ENCODE measurements around the gene SARM1. TPM values are rescaled to one million over a fixed set of nuclear protein-coding genes. Genes with fewer than 3 reads are reported as not detected.

Gene SARM1
- total and polyA plus RNA-seq, 2 of the 8 experiments (the other 6 are each of a cell fraction or from before 2014, with no cell fraction given) = 5.8 to 9.2 TPM

DNA sequence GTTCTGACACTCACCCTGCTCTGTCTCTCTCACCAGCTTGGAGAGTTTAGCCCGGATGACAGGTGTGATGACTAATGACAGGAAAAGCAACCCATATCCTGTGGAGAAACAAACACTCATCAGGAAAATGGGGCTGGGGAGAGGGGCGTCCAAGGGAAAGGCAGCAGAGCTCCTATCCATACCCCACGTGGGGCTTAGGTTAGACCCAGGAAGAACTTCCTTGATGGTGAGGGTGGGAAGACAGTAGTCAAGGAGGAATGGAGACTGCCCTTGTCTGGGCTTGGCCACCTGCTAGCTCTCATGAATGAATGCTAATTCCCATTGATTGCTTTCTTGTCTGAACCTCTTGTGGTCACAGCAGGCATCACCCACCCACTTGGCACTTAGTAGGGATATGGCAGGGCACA is 30.7 kb downstream of the SARM1 start (continued):
- TF ChIP-seq, protein P1, sequence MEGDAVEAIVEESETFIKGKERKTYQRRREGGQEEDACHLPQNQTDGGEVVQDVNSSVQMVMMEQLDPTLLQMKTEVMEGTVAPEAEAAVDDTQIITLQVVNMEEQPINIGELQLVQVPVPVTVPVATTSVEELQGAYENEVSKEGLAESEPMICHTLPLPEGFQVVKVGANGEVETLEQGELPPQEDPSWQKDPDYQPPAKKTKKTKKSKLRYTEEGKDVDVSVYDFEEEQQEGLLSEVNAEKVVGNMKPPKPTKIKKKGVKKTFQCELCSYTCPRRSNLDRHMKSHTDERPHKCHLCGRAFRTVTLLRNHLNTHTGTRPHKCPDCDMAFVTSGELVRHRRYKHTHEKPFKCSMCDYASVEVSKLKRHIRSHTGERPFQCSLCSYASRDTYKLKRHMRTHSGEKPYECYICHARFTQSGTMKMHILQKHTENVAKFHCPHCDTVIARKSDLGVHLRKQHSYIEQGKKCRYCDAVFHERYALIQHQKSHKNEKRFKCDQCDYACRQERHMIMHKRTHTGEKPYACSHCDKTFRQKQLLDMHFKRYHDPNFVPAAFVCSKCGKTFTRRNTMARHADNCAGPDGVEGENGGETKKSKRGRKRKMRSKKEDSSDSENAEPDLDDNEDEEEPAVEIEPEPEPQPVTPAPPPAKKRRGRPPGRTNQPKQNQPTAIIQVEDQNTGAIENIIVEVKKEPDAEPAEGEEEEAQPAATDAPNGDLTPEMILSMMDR (IDR thresholded peaks at IDR 0.05; ENCODE audit: control extremely low read depth in 1 of 3, insufficient read depth in 1 of 3, low read depth in 1 of 3, low read length in 3 of 3) = no peak
- TF ChIP-seq SP1 (IDR thresholded peaks at IDR 0.05; ENCODE audit: low read depth, low read length) (peak; percentile 56; the same call in 1 of the 2 replicates), GTF2F1 (IDR thresholded peaks at IDR 0.05; ENCODE audit: borderline replicate concordance, low read depth, low read length) (no peak), POLR2AphosphoS5 (IDR thresholded peaks at IDR 0.05; ENCODE audit: low read depth, low read length) (peak; percentile 50; the same call in 1 of the 2 replicates), HDAC6 (IDR thresholded peaks at IDR 0.05; ENCODE audit: low read depth, low read length) (no peak), YY1 (IDR thresholded peaks at IDR 0.05; ENCODE audit: low read depth, low read length) (peak; percentile 57; the same call in 1 of the 2 replicates), EGR1 (IDR thresholded peaks at IDR 0.05; ENCODE audit: borderline replicate concordance, low read depth, low read length) (peak; percentile 43; the same call in 1 of the 2 replicates), KDM1A (IDR thresholded peaks at IDR 0.05; ENCODE audit: borderline replicate concordance, low read length) (peak; percentile 74; the same call in 1 of the 2 replicates), TCF12 (IDR thresholded peaks at IDR 0.05; ENCODE audit: low read depth, low read length) (peak; percentile 90), POU5F1 (IDR thresholded peaks at IDR 0.05; ENCODE audit: low read depth, low read length) (no peak), CBX5 (IDR thresholded peaks at IDR 0.05; ENCODE audit: low read depth, low read length) (no peak), SRF (IDR thresholded peaks at IDR 0.05; ENCODE audit: low read depth, low read length) (no peak), CREB1 (IDR thresholded peaks at IDR 0.05) (no peak), RFX5 (IDR thresholded peaks at IDR 0.05; ENCODE audit: borderline replicate concordance, low read depth, low read length) (no peak), BCL11A (IDR thresholded peaks at IDR 0.05; ENCODE audit: low read depth in 2 of 2, low read length in 2 of 2) (peak; percentile 12 to 68), BACH1 (IDR thresholded peaks at IDR 0.05; ENCODE audit: low read length) (0 out of 2 replicates have a peak, but pooled peaks have one; percentile 4), JUND (IDR thresholded peaks at IDR 0.05; ENCODE audit: low read length) (peak; percentile 49; the same call in 1 of the 2 replicates), NANOG (IDR thresholded peaks at IDR 0.05; ENCODE audit: insufficient read depth, low read depth, low read length, poor library complexity, severe bottlenecking) (peak; percentile 100), KDM5A (IDR thresholded peaks at IDR 0.05; ENCODE audit: low read length) (no peak), HDAC2 (IDR thresholded peaks at IDR 0.05; ENCODE audit: borderline replicate concordance in 1 of 2, low read depth in 2 of 2, low read length in 2 of 2) (peak; percentile 59 to 62; a peak in 1 of 4 replicates)
- TF ChIP-seq, protein P2, sequence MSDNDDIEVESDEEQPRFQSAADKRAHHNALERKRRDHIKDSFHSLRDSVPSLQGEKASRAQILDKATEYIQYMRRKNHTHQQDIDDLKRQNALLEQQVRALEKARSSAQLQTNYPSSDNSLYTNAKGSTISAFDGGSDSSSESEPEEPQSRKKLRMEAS (IDR thresholded peaks at IDR 0.05) = peak; percentile 67
- TF ChIP-seq, protein P3, sequence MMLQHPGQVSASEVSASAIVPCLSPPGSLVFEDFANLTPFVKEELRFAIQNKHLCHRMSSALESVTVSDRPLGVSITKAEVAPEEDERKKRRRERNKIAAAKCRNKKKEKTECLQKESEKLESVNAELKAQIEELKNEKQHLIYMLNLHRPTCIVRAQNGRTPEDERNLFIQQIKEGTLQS (IDR thresholded peaks at IDR 0.05; ENCODE audit: insufficient read depth, low read depth, low read length) = no peak

All from H1 (cell line).